Measurements from ENCODE around the gene GALNT17.

GALNT17 gene

DNA sequence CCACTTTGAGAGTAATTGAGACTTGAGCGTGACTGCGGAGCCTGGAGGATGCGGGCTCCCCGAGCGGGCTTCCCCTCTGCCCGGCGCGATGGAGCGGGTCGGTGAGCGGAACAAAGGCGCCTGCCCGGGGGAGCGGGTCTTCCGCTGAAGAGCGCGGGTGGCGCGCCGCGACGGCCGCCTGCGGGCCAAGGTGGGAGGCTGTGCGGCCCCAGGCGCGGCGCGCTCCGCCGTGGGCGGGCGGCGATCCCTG lies at the start of gene GALNT17:
Gene GALNT17 (plus strand): TSS at position 18 of the 250 bp plus-strand sequence.
- FAIRE-seq, result no peak
- no peak for DNase-seq (ENCODE audit: low spot score)

DNA sequence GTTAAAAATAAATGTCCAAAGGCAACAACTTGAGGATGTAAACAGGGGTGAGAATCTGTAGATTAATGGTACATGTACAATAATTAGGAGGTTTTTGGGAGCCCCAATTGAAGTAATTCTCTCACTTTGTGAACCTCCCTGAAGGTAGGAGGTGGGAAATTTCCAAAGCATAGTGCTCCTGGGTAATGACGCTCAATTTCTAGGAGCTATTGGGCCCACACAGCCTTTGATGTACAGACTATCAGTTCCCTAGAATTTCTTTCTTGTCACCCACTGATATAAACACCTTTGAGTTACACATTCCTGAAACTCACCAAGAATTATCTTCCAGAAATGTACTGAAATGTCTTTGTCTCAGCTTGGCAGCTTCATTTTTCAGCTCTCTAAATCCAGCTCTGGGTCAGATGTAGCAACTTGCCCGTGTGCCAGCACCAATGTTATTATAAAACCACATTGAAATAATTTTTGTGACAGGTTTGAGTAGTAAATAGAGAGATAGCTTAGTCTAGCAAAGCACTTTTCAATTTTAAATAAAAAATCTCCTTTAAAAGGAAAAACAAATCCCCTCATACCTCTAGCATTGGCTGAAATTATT lies 36.6 kb upstream of the GALNT17 start:
- DNase-seq (ENCODE audit: low spot score) (no peak), FAIRE-seq (no peak)

DNA sequence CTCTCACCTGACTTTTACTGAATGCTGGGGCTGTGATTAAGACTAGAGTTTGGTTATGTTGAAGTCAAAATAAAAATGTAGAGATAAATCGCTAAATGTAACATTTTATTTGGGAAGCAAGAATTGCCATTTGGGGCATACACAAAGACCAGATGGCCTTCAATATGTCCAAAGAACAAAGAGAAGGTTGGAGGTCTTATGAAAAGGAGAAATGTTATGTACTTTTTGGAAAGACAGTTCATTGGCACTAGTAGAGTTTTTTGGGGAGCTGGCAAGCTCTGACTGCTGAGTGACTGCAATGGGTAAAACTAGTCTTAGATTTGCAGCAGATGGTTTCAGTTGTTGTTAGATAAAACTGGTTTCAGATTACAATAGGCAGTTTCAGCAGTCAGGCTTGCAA lies 35.6 kb upstream of the GALNT17 start:
- no peak for FAIRE-seq
- DNase-seq (ENCODE audit: low spot score), result no peak

- FAIRE-seq (no peak), DNase-seq (ENCODE audit: low spot score) (no peak)
These were observed 25.7 kb upstream of the GALNT17 start for GRCh38 chr7:71106226-71106625.

DNA sequence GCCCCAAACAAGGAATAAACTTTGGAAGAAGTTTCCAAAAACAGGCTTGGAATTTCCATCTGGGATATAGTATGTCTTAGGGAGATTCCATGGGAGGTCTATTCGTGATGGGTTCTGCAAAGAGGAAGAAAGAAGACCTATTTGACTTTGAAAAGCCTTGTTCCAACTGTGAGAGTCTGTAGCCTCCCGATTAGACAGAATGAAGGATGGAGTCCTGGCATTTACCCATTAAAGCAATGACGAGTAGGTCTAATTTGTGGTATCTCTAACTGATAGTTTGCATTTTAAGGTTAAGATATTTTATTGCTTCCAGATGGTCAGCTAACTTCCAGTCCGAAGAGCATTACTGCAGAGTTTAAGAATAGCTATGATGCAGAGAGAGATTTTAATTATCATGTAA lies 19.5 kb upstream of the GALNT17 start:
- FAIRE-seq, result no peak
- no peak for DNase-seq (ENCODE audit: low spot score)

GRCh38 chr7:71120096-71120495 lies 11.8 kb upstream of the GALNT17 start:
- FAIRE-seq, result no peak
- no peak for DNase-seq (ENCODE audit: low spot score)

DNA sequence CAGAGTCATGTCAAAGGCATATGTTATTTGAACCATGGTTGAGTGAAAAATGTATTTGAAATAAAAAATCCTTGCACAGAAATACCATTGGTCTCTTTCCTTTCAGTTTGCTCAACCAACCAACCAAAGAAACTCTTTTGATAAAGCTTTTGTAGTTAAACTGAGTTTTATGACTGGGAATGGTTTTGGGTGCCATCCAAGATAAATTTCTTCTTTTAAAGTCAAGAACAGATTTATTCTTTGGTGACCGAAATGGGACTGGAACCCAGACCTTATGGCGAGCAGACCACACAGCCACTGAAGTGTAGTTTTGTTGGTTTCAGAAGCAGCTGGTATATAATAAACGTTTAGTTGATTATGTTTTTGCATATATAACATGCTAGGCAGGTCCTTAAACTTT lies 2.8 kb upstream of the GALNT17 start:
- FAIRE-seq, result no peak
- DNase-seq (ENCODE audit: low spot score), result no peak

DNA sequence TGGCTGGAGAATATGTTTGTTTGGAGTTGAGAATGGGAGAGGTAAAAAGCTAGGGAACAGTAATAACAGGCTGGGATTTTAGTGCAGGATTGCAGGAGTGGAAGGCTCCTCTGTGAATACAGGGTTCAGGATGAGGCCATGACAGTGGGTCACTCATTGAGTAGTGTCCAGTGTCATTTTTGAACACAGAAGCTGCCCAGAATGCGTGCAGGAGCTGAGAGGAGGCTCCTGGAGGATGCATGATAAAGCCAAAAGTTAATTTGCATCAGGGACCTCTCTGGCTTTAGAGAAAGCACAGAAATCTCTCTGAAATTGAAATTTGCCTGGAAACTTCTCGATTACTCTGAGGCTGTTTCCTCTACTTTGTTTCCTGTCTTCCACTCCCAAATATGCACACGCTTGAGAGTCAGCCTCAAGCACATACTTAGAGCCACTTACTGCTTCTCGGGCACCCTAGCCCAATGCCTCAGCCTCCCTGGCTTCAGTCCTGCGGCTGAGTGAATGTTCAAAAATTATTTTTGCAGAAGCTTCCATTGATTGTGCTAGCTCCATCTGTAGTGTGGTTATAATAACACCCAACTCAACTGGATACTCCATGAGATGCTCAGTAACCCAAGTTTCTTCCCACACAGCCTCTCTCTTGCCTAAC lies 1.8 kb upstream of the GALNT17 start:
- DNase-seq (ENCODE audit: low spot score), result no peak
- FAIRE-seq, result no peak

- FAIRE-seq, result no peak
- DNase-seq (ENCODE audit: low spot score), result no peak
These were observed 453 bp upstream of the GALNT17 start for GRCh38 chr7:71131256-71132126.

GRCh38 chr7:71132377-71133231 lies 660 bp downstream of the GALNT17 start:
- DNase-seq (ENCODE audit: low spot score), result no peak
- no peak for FAIRE-seq

DNA sequence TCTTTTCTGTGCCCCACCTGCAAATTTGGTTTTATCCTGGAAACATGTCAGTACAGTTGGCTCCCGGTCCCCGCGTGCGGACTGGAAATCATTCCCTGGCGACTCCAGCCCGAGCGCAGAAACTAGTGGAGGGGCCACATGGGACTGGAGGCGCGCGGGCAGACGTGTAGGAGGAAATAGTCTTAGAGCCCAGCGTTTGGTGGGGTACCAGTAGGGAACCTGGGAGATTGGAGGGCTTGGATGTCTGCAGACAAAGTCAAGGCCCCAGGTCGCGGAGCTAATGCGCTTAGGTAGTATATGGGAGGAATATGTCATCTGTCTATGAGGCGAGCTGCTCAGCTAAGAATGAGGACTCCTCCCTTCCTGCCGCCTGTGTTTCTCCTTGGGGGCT lies 1.3 kb downstream of the GALNT17 start:
- DNase-seq (ENCODE audit: low spot score), result no peak

DNA sequence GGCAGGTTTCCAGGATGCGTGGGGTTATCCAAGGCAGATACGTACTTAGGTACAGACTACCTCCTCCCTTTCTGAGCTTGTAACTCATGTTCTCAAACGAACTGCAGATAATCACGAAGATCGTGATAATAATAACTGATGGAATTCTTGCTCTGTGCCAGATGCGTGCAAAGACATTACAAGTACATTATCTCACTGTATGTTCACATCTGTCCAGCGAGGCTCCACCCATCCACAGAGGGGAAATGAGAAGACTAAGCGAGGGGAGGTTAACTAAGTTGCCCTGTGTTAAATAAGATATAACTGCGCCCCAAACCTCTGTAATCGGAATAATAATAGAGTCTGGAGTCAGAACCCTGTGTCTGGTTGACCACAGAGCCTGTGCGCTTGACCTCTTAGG lies 1.9 kb downstream of the GALNT17 start:
- no peak for DNase-seq (ENCODE audit: low spot score)
- FAIRE-seq, result no peak

More for the DNA sequence above, 1.3 kb downstream of the GALNT17 start:
- no peak for FAIRE-seq

GRCh38 chr7:71135116-71135515 lies 3.2 kb downstream of the GALNT17 start:
- FAIRE-seq, result no peak
- DNase-seq (ENCODE audit: low spot score), result no peak

DNA sequence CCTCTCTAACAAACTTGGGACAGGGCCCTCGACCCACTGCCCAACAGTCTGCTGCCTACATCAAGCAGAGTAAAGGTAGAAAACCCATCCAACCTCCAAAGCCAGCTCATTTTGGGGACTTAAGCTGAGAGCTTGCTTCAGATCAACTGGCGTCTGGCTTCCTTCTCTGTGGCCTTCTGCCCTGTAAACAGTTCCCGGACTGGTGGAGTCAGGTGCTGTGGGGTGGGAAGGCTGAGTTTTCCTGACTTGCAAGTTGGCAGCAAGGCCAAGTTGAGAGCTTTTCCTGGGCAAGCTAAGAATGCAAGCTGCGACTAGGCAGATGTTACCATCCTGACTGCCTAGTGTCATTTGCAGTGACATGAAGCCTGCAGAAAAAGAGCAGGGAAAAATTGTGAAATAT lies 3.7 kb downstream of the GALNT17 start:
- FAIRE-seq (no peak), DNase-seq (ENCODE audit: low spot score) (no peak)

- FAIRE-seq (no peak), DNase-seq (ENCODE audit: low spot score) (no peak)
These were observed 5.5 kb downstream of the GALNT17 start for GRCh38 chr7:71137479-71137878.

DNA sequence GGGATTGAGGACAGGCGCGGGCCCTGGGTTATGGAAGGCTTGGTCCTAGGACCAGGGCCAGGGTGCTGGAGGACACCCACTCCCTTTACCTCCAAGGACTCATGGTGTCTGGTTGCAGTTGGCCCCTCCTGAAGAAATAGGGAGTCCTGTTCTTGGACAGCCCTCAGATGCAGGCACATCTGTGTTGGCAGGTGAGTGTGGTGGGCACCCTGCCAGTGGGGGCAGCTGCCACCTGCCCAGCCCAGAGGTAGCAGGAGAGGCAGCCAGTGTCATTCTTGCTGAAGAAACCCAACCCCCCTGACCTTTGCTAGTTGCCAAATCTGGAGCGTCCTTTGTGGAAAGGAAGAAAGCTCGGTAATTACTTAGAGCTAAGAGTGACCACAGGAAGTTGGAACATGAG lies 8.3 kb downstream of the GALNT17 start:
- DNase-seq (ENCODE audit: low spot score) (no peak), FAIRE-seq (no peak)

GRCh38 chr7:71144963-71145362 lies 13.0 kb downstream of the GALNT17 start:
- no peak for FAIRE-seq
- no peak for DNase-seq (ENCODE audit: low spot score)

GRCh38 chr7:71145906-71146901 lies 14.3 kb downstream of the GALNT17 start:
- DNase-seq (ENCODE audit: low spot score) (no peak), FAIRE-seq (no peak)

DNA sequence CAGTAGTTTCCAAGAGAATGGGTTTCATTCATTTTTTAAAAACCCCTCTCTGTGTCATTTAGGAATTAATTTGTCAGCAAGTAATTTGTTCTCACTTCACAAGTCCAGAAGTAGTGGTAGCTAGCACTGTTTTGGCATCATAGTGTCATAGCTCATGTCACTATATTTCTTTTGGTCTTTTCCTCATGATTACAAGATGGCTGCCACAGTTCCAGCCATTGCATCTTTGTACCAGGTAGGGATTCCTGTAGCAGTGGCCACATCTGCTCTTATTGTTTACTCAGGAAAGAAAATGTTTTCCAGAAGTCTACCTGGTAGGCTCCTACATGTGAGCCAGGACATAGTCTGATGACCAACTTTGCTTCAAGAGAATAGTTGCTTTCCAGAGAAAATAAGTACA lies 16.2 kb downstream of the GALNT17 start:
- no peak for FAIRE-seq
- DNase-seq (ENCODE audit: low spot score), result no peak

DNA sequence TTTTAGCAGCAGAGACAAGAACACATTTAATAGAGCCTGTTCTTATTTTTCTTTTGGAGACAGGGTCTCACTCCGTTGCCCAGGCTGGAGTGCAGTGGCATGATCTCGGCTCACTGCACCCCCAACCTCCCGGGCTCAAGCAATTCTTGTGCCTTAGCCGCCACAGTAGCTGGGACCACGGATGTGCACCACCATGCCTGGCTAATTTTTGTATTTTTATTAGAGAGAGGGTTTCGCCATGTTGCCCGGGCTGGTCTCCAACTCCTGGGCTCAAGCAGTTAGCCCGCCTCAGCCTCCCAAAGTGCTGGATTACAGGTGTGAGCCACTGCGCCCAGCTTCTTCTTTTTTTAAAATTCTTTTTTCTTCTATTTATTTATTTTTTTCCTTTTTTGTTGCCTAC lies 23.3 kb downstream of the GALNT17 start:
- DNase-seq (ENCODE audit: low spot score), result no peak
- FAIRE-seq, result no peak

GRCh38 chr7:71157757-71158156 lies 25.8 kb downstream of the GALNT17 start:
- no peak for DNase-seq (ENCODE audit: low spot score)
- FAIRE-seq, result no peak
